Ovary (tissue), 9 donors: Measurements from ENCODE around the gene ZNF230. TPM values are rescaled to one million over a fixed set of nuclear protein-coding genes. Genes with fewer than 3 reads are reported as not detected.

Source experiments
- DNase-seq, 5 donors: peaks; one replicate each; pipeline ENCODE4 v3.0.0-alpha.2; 2019 to 2020
- H3K27ac ChIP-seq, 2 donors: fragments of 200-600 bp; one replicate each; pipeline versions ENCODE4 v1.5.1 to v1.8.0; 2019 to 2022
- H3K27me3 ChIP-seq: fragments of 200-600 bp; one replicate; pipeline ENCODE4 v1.8.0; 2022
- H3K36me3 ChIP-seq: fragments of 200-600 bp; sonication (generic); one replicate; pipeline ENCODE4 v1.5.1; 2019
- H3K4me1 ChIP-seq: one replicate; pipeline ENCODE4 v1.8.1; 2013; ENCODE audit warnings: mild to moderate bottlenecking, moderate library complexity; ENCODE audit not compliant: insufficient read depth
- H3K4me3 ChIP-seq: fragments of 200-600 bp; sonication (generic); one replicate; pipeline ENCODE4 v1.5.1; 2017
- H3K9me3 ChIP-seq, 2 donors: fragments of 200-600 bp in 1 of 2; sonication (generic) in 1 of 2; one replicate each; pipeline versions ENCODE4 v1.5.1 to v1.8.1; 2013 to 2019; ENCODE audit warnings: mild to moderate bottlenecking in 1 of 2, moderate library complexity in 1 of 2
- EP300 ChIP-seq: sonication (generic); formaldehyde crosslinking; IDR thresholded peaks from one replicate; pipeline ENCODE4 v1.6.1; 2017; ENCODE audit warnings: antibody characterized with exemption
- POLR2A ChIP-seq: fragments of 450-650 bp; IDR thresholded peaks from one replicate; pipeline ENCODE4 v1.6.1; 2017; ENCODE audit warnings: antibody characterized with exemption, mild to moderate bottlenecking, moderate library complexity
- WGBS, 3 donors: extraction: QIAGEN DNeasy Blood & Tissue Kit in 1 of 3; methylation state at CpG; one replicate each; pipeline versions ENCODE4 v1.1.5 to v1.1.7; 2013 to 2017; 5-methylcytosine and 5-hydroxymethylcytosine counted together
- intact Hi-C, 4 donors: fragments of 100-400 bp; cut with DNase I; formaldehyde crosslinking; loops; one replicate each; pipeline versions ENCODE4 v1.11.0 to v1.15.1; 2022 to 2023
- polyA plus RNA-seq, 2 donors: library from polyadenylated mRNA; stranded (reverse); fragments of 200-250 nt in 1 of 2; fragments of 350-450 nt in 1 of 2; fragmentation: Illumina TruSeq in 1 of 2; extraction: RNeasy Lipid Tissue Mini Kit (QIAGEN cat#74804) in 1 of 2; gene quantifications; one replicate each; pipeline ENCODE4 v1.2.3, GENCODE V29; 2013 to 2014
- small RNA-seq: library from RNA; depleted of rRNA; stranded (forward); fragments of <200 nt; gene quantifications from one replicate; pipeline ENCODE3, GENCODE V24; 2016
- total RNA-seq, 7 donors: library from RNA; depleted of rRNA in 2 of 7; stranded (reverse); fragments of >200 nt in 2 of 7; fragmentation: NEBNext Ultra II Directional in 3 of 7; extraction: Animal tissue kit (Norgen Biotek cat#: 25700) in 3 of 7; gene quantifications; one replicate each; pipeline versions ENCODE4 v1.1.0 to v1.2.4, GENCODE V29; 2016 to 2023
- TF ChIP-seq, protein P1 (sequence below), 3 donors: fragments of 450-650 bp in 2 of 3; fragments of 200-600 bp in 1 of 3; IDR thresholded peaks; one replicate each; pipeline versions ENCODE4 v1.5.1 to v1.8.0; 2016 to 2022; ENCODE audit warnings: antibody characterized with exemption in 3 of 3, mild to moderate bottlenecking in 1 of 3
- donor health status: DM: no; HTN: no; CAD: no; lungs with moderate emphysema.
- donor health status: DM: no; HTN: no; CAD: no.
- donor health status: Bipolar disorder and iron deficiency.
- donor health status: DM: yes; HTN: yes; CAD: no.
- donor health status: DM: no; HTN: no; CAD: no.
- donor health status: DM: yes; HTN: yes; CAD: no.

The ZNF230 gene
- total and polyA plus RNA-seq, 9 donors: 2.6 to 11.2 (median 4.1) TPM

GRCh38 chr19:44055870-44056269 is 53.1 kb downstream of the ZNF230 start:
- Histone ChIP-seq H3K27ac (no peak overlapping the region), H3K27me3 (no peaks in the 10 kb centered on the region), H3K4me3 (no peak overlapping the region), H3K9me3 (peaks cover 0 to 9% of the 10 kb centered on the region in 2 donors), H3K36me3 (no peaks in the 10 kb centered on the region), H3K4me1 (peaks cover 5% of the 10 kb centered on the region)
- DNase-seq: no peak
- 91 to 98% (median 94%) methylated on average over 5 of the region's 5 CpGs for WGBS, 3 donors
- TF ChIP-seq POLR2A (no peak), EP300 (no peak)
- TF ChIP-seq, protein P1, sequence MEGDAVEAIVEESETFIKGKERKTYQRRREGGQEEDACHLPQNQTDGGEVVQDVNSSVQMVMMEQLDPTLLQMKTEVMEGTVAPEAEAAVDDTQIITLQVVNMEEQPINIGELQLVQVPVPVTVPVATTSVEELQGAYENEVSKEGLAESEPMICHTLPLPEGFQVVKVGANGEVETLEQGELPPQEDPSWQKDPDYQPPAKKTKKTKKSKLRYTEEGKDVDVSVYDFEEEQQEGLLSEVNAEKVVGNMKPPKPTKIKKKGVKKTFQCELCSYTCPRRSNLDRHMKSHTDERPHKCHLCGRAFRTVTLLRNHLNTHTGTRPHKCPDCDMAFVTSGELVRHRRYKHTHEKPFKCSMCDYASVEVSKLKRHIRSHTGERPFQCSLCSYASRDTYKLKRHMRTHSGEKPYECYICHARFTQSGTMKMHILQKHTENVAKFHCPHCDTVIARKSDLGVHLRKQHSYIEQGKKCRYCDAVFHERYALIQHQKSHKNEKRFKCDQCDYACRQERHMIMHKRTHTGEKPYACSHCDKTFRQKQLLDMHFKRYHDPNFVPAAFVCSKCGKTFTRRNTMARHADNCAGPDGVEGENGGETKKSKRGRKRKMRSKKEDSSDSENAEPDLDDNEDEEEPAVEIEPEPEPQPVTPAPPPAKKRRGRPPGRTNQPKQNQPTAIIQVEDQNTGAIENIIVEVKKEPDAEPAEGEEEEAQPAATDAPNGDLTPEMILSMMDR (IDR thresholded peaks at IDR 0.05): no peak
- intact Hi-C loops: loop anchor here in 1 of 4 donors (10.0 kb wide), 1 partner anchor 59 kb away; the partner anchor contains the start of gene ZNF225

- intact Hi-C loops: loop anchor here in 1 of 4 donors (10.0 kb wide), 1 partner anchor 56 kb away; the partner anchor contains the start of gene ZNF225
- no peaks in the 10 kb centered on the region for H3K4me1 ChIP-seq
- H3K4me3 ChIP-seq: no peak overlapping the region
- no peak overlapping the region for H3K27ac ChIP-seq
- no peak for TF ChIP-seq EP300
- TF ChIP-seq, protein P1 (IDR thresholded peaks at IDR 0.05): no peak
- TF ChIP-seq POLR2A: no peak
- no peak for DNase-seq
- H3K36me3 ChIP-seq: no peaks in the 10 kb centered on the region
- WGBS, 3 donors: 97 to 100% (median 100%) methylated on average over 2 of the region's 2 CpGs
- peaks cover 0 to 19% of the 10 kb centered on the region in 2 donors for H3K9me3 ChIP-seq
- no peaks in the 10 kb centered on the region for H3K27me3 ChIP-seq
Measured at GRCh38 chr19:44059229-44059628, 56.5 kb downstream of the ZNF230 start.

DNA sequence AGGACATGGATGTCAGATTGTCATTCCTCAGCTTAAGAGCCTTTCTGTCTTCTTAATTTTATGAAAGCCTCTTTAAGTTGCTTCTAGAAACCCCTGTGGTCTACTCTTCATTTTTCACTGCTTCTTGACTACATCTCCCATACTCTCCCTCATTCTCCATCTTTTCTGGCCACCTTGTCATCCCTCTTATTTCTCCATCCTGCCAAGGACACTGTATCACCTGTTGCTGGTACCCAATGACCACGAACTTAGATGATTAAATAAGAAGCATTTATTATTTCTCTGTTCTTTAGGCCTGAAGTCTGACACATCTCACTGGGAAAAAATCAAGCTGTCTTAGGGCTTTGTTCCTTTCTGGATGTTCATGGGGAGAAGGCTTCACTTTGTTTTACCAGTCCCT is 58.3 kb downstream of the ZNF230 start:
- DNase-seq: no peak
- Histone ChIP-seq H3K9me3 (peaks cover 0 to 26% of the 10 kb centered on the region in 2 donors), H3K4me3 (no peak overlapping the region), H3K36me3 (peaks cover 2% of the 10 kb centered on the region), H3K27me3 (no peaks in the 10 kb centered on the region), H3K27ac (no peak overlapping the region), H3K4me1 (no peaks in the 10 kb centered on the region)
- TF ChIP-seq, protein P1 (IDR thresholded peaks at IDR 0.05): no peak
- WGBS, 3 donors: 84 to 100% (median 96%) methylated on average over 1 of the region's 1 CpG
- intact Hi-C loops: no loop called here

Small RNA genes lying within 50 kb of the gene (small RNA-seq; reads per million reads assigned to genes)
- not detected for gene AC006213.5

Other genes with a start within 250 kb of the ZNF230 start
- 10 to 100 TPM; 13.9 to 34.8 (median 24.2) TPM for gene SMG9, start 248.0 kb upstream of the ZNF230 start, total RNA-seq
- 10 to 100 TPM; 15.7 to 15.9 TPM for gene SMG9, start 248.0 kb upstream of the ZNF230 start, polyA plus RNA-seq
- 1 to 10 TPM in 5 of 7 donors, under 1 TPM in 2; 0.61 to 9.1 (median 2.6) TPM for gene KCNN4, start 222.0 kb upstream of the ZNF230 start, total RNA-seq
- under 1 TPM; 0.28 to 0.71 TPM for gene KCNN4, start 222.0 kb upstream of the ZNF230 start, polyA plus RNA-seq
- 1 to 10 TPM in 2 of 7 donors, under 1 TPM in 5; 0.25 to 1.9 (median 0.79) TPM for gene LYPD5, start 200.5 kb upstream of the ZNF230 start, total RNA-seq
- gene LYPD5, start 200.5 kb upstream of the ZNF230 start, polyA plus RNA-seq: 1 to 10 TPM in 1 of 2 donors, under 1 TPM in 1; 0.27 to 1.9 TPM
- 10 to 100 TPM in 5 of 7 donors, 1 to 10 TPM in 2; 8.2 to 14.6 (median 11.9) TPM for gene ZNF283, start 175.6 kb upstream of the ZNF230 start, total RNA-seq
- gene ZNF283, start 175.6 kb upstream of the ZNF230 start, polyA plus RNA-seq: 1 to 10 TPM; 3.2 to 7.3 TPM
- 1 to 10 TPM; 2.1 to 6.4 (median 4.6) TPM for gene ZNF404, start 119.0 kb upstream of the ZNF230 start, total RNA-seq
- 1 to 10 TPM; 3.2 TPM for gene ZNF404, start 119.0 kb upstream of the ZNF230 start, polyA plus RNA-seq
- gene ZNF45, start 67.7 kb upstream of the ZNF230 start, total RNA-seq: 10 to 100 TPM in 5 of 7 donors, 1 to 10 TPM in 2; 8.3 to 18.8 (median 15.1) TPM
- 10 to 100 TPM in 1 of 2 donors, 1 to 10 TPM in 1; 7.0 to 13.4 TPM for gene ZNF45, start 67.7 kb upstream of the ZNF230 start, polyA plus RNA-seq
- 10 to 100 TPM in 1 of 7 donors, 1 to 10 TPM in 6; 2.2 to 11.5 (median 8.0) TPM for gene ZNF221, start 51.7 kb upstream of the ZNF230 start, total RNA-seq
- 1 to 10 TPM; 2.3 to 3.3 TPM for gene ZNF221, start 51.7 kb upstream of the ZNF230 start, polyA plus RNA-seq
- 10 to 100 TPM in 5 of 7 donors, 1 to 10 TPM in 2; 3.7 to 13.2 (median 10.7) TPM for gene ZNF155, start 18.8 kb upstream of the ZNF230 start, total RNA-seq
- gene ZNF155, start 18.8 kb upstream of the ZNF230 start, polyA plus RNA-seq: 1 to 10 TPM; 6.4 to 9.7 TPM
- gene ZNF222, start 22.4 kb downstream of the ZNF230 start, total RNA-seq: 1 to 10 TPM; 3.3 to 6.0 (median 4.1) TPM
- 1 to 10 TPM; 4.8 to 4.9 TPM for gene ZNF222, start 22.4 kb downstream of the ZNF230 start, polyA plus RNA-seq
- 1 to 10 TPM; 3.5 to 7.3 (median 4.7) TPM for gene ZNF223, start 49.1 kb downstream of the ZNF230 start, total RNA-seq
- 1 to 10 TPM; 4.5 to 6.3 TPM for gene ZNF223, start 49.1 kb downstream of the ZNF230 start, polyA plus RNA-seq
- 1 to 10 TPM in 6 of 7 donors, under 1 TPM in 1; 0.92 to 2.7 (median 2.1) TPM for gene ZNF284, start 69.2 kb downstream of the ZNF230 start, total RNA-seq
- gene ZNF284, start 69.2 kb downstream of the ZNF230 start, polyA plus RNA-seq: 1 to 10 TPM in 1 of 2 donors, under 1 TPM in 1; 0.90 to 2.1 TPM
- gene ZNF224, start 91.4 kb downstream of the ZNF230 start, total RNA-seq: 10 to 100 TPM; 20.0 to 31.0 (median 24.4) TPM
- 10 to 100 TPM; 16.2 to 19.0 TPM for gene ZNF224, start 91.4 kb downstream of the ZNF230 start, polyA plus RNA-seq
- 1 to 10 TPM; 3.6 to 8.2 (median 6.9) TPM for gene ZNF225, start 110.4 kb downstream of the ZNF230 start, total RNA-seq
- gene ZNF225, start 110.4 kb downstream of the ZNF230 start, polyA plus RNA-seq: 1 to 10 TPM; 3.5 to 6.4 TPM
- gene ZNF234, start 138.6 kb downstream of the ZNF230 start, total RNA-seq: 10 to 100 TPM in 5 of 7 donors, 1 to 10 TPM in 2; 5.5 to 14.4 (median 11.3) TPM
- gene ZNF234, start 138.6 kb downstream of the ZNF230 start, polyA plus RNA-seq: 1 to 10 TPM; 4.2 to 8.5 TPM
- gene ZNF226, start 162.1 kb downstream of the ZNF230 start, total RNA-seq: 10 to 100 TPM; 11.5 to 30.3 (median 22.4) TPM
- gene ZNF226, start 162.1 kb downstream of the ZNF230 start, polyA plus RNA-seq: 10 to 100 TPM; 18.1 to 27.3 TPM
- gene ZNF227, start 209.6 kb downstream of the ZNF230 start, total RNA-seq: 10 to 100 TPM in 6 of 7 donors, 1 to 10 TPM in 1; 7.3 to 29.5 (median 24.8) TPM
- gene ZNF227, start 209.6 kb downstream of the ZNF230 start, polyA plus RNA-seq: 10 to 100 TPM; 10.6 to 13.8 TPM